HG03469 (cell line): ENCODE measurements around the gene ARHGAP10.

Source experiments
- ATAC-seq: cut with Tn5 transposase; IDR thresholded peaks from one replicate; pipeline ENCODE4 v1.9.1; 2021; ENCODE audit warnings: mild to moderate bottlenecking, moderate library complexity, moderate number of reproducible peaks; ENCODE audit not compliant: unreplicated experiment

Gene ARHGAP10

GRCh38 chr4:147844781-147845180 lies 112.9 kb downstream of the ARHGAP10 start:
- no peak for ATAC-seq

GRCh38 chr4:147846318-147847155 lies 114.6 kb downstream of the ARHGAP10 start:
- ATAC-seq: peak; percentile 75

GRCh38 chr4:147847751-147848590 lies 116.1 kb downstream of the ARHGAP10 start:
- no peak for ATAC-seq

GRCh38 chr4:147848634-147849033 lies 116.7 kb downstream of the ARHGAP10 start:
- no peak for ATAC-seq

GRCh38 chr4:147851135-147851534 lies 119.2 kb downstream of the ARHGAP10 start:
- ATAC-seq: no peak

- ATAC-seq: no peak
Observed at GRCh38 chr4:147853706-147854105, 121.8 kb downstream of the ARHGAP10 start.

- ATAC-seq: no peak
Observed at GRCh38 chr4:147854154-147854553, 122.3 kb downstream of the ARHGAP10 start.

- no peak for ATAC-seq
Observed at GRCh38 chr4:147855571-147856009, 123.7 kb downstream of the ARHGAP10 start.

- ATAC-seq: no peak
Observed at GRCh38 chr4:147860960-147861359, 129.1 kb downstream of the ARHGAP10 start.

- ATAC-seq: no peak
Observed at GRCh38 chr4:147862043-147862692, 130.3 kb downstream of the ARHGAP10 start.

GRCh38 chr4:147863111-147863747 lies 131.3 kb downstream of the ARHGAP10 start:
- ATAC-seq: no peak

GRCh38 chr4:147863808-147864472 lies 132.1 kb downstream of the ARHGAP10 start:
- ATAC-seq: no peak

GRCh38 chr4:147864607-147865006 lies 132.7 kb downstream of the ARHGAP10 start:
- no peak for ATAC-seq

- no peak for ATAC-seq
Observed at GRCh38 chr4:147865926-147866325, 134.0 kb downstream of the ARHGAP10 start.

GRCh38 chr4:147866532-147867271 lies 134.8 kb downstream of the ARHGAP10 start:
- peak; percentile 74 for ATAC-seq

GRCh38 chr4:147874109-147874508 lies 142.2 kb downstream of the ARHGAP10 start:
- no peak for ATAC-seq

- no peak for ATAC-seq
Observed at GRCh38 chr4:147877308-147877771, 145.5 kb downstream of the ARHGAP10 start.

- no peak for ATAC-seq
Observed at GRCh38 chr4:147879676-147880075, 147.8 kb downstream of the ARHGAP10 start.

- no peak for ATAC-seq
Observed at GRCh38 chr4:147880511-147880910, 148.6 kb downstream of the ARHGAP10 start.
